Kidney capillary endothelial cell (primary cell): ENCODE data around the gene PFDN2.
"Not testable (repeated sequence)": the region's sequence is repeated elsewhere in the genome, so short reads cannot be mapped to it uniquely, and the experiment has no call there.

Experiments
- DNase-seq: peaks from one replicate; pipeline ENCODE4 v3.0.0-alpha.2; 2018; ENCODE audit warnings: low spot score

Gene PFDN2

DNA sequence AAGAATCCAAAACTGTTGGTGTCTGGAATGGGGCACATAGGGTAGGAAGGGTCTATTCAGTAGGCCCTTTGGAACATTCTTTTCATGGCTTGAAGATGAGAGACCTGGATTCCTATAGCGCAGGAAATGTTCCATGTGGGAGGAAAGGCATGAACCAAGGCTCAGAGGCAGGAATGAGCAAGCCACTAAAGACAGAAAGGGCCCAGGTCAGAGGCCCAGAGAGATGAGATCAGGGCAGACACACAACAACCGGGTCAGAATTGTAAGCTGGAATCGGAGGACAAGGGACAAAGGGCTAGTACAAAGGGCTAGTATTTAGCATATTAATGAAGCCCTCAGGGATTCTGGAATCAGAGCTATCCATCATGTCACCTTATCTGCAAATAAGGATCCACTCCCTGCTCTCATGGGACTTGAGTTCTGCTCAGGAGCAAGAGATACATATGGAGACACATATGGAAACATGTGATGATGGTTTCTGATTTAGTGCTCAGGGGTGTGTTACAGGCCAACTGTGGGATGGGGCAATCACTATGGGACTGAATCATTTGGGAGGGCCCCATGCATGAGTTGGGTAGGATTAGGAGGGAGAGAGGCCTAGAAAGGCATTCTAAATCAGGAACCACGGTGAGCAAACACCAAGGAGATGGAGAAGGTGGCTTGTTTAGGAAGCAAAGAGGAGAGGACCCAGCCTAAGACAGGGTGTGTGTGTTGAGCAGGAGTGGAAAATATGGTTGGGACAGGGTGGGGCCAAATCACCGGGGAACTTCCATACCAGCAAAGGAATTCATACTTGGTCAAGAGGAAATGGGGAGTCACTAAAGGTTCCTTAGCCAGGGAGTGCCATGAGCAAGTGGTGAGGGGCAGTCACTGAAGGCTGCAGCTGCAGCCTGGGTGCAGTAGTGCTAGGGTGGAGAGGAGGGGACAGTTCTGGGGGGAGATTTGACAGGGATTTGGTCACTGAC lies 37.1 kb downstream of the PFDN2 start:
- DNase-seq = no peak

DNA sequence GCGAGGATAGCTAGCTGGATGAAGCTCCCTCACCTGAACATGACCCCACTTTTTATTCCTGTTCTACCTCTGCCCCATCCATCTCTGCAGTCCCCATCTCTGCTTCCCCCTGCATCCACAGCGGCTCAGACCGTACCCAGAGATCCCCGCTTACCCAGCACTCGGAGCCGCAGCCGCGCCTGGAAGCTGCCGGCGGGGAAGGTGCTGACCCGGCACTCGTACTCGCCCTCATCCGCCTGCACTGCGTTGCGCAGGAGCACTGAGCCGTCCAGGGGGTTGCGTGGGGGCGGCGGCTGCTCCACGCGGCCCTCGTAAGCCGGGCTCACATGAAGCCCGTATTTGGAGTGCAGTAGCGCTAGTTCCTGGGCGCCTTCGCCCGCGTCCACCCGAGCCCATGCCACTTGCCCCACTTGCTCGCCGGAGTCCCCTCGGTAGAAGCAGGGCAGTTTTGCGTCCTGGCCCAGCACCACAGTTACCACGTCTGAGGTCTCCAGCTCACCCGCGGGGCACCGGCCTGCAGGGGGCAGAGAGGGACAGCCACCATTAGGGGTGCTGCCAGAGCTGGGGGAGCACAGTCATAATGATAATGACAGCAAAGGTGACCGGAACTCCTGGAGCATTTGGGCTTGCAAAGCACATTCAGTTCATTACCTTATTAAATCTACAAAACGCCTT lies 38.3 kb downstream of the PFDN2 start:
- no peak for DNase-seq

DNA sequence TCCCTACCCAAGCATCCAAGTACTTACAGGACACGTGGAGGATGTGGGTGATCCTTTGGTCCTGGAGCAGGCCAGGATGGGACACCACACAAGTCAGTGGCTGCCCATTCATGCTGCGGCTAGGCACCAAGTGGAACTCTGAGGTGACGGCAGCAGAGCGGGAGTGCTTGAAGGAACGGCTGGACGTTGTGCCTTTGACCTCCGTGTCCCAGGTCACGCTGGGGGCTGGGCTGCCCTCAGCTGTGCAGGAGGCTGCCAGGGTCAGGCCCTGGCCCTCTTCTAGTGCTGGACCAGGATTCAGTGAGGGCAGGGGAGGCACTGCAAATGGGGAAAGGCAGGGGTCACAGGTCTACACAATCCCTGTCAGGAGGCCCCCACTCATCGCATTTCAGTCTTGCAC lies 40.4 kb downstream of the PFDN2 start:
- no peak for DNase-seq

DNA sequence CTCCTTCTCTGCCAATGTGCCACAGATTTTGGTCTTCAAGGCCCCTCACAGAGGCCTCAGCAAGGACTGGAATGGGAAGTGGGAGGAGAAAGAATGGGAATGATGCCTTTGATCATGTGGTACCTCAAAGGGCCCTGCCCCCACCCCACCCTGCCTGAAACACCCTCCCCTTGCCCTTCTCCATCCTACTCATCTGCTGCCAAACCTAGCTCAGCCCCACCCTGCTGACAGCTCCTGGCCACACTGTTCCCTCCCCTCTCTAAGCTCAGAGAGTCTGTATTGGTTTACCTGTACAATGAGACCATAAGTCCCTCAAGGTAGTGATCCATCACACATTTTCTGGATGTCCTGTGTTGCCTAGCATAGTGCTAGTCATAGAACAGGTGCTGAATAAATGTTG lies 41.4 kb downstream of the PFDN2 start:
- DNase-seq = no peak

DNA sequence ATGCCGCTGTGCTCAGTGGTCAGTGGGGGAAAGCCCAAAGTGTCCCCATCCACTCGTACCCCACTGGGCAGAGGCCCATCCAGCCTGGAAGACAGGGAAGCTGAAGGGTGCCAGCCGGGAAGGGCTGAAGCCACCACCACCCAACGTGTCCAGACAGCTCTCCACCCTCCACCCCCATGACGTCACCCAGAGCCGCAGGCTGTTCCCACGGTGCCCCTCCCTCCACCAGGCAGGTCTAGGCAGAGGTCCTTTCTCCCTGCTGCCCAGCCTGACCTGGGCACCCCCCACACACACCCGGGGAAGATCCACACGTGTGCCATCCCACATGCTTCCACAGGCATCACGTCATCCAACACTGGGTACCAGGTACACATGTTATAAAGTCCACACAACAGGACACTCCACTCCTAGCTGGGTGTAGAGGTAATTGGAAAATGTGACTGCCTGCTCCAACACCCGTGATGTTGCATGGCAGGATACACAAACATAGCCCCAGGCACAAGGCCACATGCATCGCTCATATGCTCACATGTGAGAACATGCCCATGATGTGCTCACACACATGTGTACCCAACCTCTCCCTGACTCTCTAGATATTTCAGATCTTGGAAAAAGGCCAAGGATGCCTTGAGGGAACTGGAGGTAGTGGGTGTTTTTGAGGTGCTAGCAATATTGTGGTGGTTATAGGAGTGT lies 43.0 kb downstream of the PFDN2 start:
- no peak for DNase-seq

DNA sequence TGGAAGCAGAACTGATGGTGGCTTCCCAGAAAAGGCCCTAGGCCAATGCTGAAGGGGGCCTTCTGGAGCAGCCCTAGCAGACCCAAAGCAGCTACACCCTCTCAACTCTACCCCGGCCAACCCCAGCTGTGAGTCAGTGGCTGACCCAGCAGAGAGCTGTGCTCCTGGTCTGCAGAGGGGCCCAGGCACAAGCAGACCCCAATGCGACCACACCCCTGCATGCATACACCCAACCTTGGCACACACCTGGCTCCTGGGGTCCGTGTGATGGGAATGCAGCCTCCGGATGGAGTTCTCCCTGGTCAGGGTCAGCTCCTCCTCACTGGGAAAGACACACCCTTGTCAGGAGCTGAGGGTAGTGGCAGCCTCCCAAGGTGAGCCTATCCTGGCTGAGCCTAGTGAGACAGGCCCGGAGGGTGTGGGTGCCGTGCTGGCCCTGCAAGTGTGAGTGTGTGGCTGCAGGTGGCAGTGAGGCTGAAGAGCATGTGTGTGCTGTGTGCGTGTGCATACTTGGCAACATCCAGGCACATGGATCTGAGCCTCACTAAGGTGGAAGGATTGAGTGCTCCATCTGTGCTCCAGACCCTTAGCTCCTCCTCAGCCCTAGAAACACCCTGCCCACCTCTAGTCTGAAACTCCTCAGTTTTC lies 44.2 kb downstream of the PFDN2 start:
- no peak for DNase-seq

DNA sequence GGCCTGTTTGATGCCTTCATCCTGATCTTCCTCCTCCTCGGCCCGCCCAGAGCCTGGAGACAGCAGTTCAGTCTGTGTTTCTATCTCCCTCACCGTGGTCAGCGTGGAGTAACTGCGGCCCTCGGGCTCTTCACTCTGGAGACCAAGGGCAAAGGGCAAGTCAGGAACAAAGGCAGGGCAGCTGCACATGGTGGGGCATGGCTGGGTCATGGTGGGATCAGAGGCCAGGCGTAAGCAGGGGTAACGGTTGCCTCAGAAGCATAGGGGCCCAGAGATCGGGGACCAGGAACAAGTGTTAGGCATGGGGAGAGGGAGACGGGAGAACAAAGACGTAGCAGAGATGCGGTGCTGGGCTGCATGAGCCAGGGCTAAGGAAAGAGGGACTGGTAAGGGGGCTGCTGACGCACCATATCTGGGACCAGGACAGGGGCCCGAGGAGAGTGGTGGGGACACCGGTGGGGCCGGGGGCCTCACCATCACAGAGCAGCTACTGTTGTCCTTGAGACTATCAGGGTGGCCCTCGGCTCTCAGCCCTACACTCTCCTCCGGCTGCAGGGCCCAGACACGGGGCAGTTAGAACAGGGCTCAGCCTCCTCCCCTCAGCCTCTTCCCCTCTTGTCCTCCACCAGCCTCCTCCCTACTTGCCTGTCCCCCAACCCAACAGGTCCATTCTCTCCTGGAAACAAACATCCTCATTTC lies 44.9 kb downstream of the PFDN2 start:
- DNase-seq = no peak

DNA sequence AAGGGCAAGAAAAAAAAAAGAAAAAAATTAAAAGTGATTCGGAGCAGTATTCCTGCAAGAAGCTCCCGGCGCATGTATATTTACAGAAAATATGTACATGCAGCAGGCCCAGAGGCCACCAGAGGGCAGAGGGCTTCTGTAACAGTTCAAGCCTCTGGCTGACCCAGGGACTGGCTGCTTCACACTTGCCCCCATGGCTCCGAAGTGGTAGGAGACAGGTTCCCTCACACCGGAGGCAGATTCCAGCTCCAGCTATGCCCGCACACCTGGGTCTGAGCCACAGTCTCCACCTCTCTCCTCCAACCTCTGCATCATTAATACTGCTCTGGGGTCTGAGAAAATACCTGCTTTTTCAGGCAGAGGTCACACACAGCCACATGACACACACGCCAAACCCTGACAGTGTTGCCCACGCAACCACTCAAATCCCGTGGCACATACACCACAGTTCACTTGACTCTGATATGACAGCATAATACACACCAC lies 45.9 kb downstream of the PFDN2 start:
- DNase-seq = peak; percentile 45

DNA sequence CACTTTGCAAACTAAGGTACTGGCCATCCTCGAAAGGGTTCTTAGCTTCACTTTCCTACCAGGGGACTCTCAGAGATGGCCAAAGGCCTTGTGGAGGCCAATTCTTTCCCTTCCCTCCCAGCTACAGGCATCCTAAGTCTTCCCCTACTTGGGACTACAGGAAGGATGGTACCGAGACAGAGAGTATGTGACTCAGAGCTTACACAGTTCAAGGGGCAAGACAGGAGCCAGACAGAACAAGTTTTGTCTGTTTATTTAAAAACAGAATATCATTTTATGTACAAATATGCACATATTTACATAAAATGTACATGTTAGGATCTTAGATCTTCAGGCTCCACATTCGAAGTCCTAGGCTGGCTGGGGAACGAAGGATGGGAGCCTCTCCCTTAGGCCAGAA lies 47.1 kb downstream of the PFDN2 start:
- DNase-seq = no peak

DNA sequence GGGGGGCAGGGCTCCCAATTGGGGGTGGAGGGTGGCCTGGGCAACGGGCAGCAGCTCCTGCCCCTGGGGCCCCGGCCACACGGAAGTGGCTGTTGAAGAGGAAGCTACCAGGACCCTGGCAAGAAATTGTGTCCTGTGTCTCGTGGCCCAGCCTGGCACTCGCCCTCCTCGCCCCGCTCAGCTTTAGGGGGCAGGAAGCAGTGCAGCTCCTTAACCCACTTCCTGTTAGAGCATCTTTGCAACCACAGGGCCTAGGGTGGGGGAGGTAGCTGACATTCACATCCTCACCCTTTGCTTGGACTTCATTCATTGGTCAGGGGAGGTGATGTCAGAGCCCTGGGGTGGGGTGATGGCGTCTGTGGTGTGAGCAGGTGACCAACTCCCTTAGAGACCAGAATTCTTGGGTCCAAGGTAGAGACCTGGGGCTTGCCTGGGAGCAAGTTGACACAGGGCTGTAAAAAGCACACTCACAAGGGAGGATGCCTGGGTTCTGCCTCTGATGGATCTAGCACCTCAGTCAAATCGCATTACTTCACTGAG lies 48.0 kb downstream of the PFDN2 start, which contains the start of gene ARHGAP30:
Gene ARHGAP30 (minus strand): TSS at position 161 of the 540 bp plus-strand sequence. CDS start 267 bp downstream, outside the sequence.
- DNase-seq = no peak

DNA sequence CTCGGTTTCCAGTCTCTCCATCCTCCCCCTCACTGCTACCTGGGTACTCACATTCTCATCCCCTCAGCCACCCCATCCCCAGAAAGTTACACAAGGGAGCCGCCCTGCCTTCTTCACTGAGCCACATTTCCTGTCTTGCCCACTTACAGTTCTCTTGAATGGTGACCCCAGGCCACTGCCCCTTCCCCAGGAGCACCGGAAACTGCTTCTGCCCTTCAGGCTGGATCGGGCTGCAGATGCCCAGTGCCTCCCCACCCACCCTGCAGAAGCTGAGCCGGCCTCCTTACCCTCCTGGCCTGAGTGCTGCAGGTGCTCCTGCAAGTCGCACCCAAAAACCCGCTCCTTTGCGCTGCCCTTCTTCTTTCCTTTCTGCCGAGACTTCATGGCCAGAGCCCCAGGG lies 48.6 kb downstream of the PFDN2 start:
- DNase-seq = no peak

DNA sequence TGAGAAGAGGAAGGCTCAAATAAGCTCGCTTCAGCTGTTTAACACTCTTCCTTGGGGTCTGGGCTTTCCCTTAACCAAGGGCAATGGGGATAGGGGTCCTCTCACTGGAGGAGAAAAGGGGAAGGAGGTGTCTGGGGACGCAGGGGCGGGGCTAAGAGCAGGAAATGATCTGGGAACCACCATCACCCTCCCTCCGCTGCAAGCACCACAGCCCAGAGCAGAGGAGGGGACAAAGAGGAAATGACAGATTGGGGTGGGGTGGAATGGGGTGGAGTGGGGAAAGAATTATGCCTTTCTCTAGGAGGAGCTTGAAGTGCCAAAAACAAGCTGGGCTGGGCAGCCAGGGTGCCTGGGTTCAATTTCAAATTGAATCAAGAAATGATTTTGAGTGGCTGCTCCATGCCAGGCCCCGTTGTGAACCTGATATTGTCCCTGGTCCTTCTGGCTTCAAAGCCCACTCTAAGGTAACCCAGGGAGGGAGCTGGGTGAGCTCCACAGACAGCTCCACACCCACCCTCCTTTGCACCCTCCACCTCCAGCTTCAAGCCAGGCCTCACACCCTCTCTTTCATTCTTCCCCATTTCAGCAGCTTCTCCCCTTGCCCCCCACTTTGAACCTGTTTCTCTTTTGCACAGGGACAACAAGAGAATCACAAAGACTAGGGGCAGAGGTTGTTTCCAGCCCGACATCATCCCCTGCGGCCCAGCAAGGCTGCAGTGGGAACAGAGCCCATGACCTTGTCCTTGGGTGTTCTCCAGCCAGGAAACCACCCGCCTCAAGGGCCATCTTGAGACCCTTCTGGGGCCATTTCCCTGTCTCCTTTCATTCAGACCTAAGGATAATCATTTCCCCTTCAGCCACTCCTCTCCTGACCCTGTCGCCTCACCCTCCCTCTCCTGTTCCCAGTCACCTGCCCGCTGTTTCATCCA lies 49.3 kb downstream of the PFDN2 start:
- no peak for DNase-seq

DNA sequence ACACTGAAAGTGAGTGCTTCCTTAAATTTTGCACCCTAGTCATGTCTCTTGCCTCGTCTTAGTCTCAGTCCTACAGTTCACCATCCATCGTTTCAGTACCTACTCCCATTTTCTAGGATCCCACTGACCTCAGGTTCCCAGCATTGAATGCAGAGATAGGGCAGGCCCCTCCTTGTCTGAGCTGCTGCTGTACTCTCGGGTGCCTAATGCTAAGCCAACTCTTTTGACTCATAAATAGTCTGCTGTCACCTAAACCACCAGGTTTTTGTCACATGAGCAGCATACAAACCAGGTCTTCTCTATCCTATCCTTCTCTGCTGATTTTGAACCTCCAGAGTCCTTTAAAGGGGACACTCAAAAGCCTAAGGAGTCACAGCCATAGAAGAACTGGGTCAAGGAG lies 51.1 kb downstream of the PFDN2 start:
- no peak for DNase-seq

DNA sequence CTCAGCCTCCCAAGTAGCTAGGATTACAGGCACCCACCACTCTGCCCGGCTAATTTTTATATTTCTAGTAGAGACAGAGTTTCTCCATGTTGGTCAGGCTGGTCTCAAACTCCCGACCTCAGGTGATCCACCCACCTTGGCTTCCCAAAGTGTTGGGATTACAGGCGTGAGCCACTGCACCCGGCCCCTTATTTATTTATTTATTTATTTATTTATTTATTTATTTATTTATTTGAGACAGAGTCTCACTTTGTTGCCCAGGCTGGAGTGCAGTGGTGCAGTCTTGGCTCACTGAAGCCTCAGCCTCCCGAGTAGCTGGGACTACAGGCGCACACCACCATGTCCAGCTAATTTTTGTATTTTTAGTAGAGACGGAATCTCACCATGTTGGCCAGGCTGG lies 52.2 kb downstream of the PFDN2 start:
- not testable (repeated sequence) for DNase-seq

DNA sequence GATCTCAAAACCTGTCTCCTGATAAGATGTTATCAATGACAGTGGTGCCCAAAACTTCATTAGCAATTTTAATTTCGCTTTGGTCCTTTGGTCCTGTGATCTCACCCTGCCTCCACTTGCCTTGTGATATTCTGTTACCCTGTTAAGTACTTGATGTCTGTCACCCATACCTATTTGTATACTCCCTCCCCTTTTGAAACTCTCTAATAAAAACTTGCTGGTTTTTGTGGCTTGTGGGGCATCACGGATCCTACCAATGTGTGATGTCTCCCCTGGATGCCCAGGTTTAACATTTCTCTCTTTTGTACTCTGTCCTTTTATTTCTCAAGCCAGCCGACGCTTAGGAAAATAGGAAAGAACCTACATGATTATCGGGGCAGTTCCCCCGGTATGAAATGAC lies 53.9 kb downstream of the PFDN2 start:
- DNase-seq = not testable (repeated sequence)

DNA sequence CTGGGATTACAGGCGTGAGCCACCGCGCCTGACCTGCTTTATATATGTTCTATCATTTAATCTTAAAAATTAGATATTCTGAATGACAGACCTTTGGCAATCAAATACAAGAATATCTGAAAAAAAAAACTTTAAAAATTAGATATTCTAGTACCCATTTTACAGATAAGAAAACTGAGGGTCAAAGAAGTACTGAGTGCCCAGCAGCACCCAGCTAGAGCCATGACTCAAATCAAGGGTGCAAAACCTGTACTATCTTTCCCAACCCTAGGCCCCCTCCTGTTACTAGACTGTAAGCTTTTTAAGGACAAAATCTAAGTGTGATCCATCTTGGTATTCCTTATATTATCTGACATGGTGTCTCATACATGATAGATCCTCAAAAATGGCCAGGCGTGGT lies 56.4 kb downstream of the PFDN2 start:
- DNase-seq = no peak

DNA sequence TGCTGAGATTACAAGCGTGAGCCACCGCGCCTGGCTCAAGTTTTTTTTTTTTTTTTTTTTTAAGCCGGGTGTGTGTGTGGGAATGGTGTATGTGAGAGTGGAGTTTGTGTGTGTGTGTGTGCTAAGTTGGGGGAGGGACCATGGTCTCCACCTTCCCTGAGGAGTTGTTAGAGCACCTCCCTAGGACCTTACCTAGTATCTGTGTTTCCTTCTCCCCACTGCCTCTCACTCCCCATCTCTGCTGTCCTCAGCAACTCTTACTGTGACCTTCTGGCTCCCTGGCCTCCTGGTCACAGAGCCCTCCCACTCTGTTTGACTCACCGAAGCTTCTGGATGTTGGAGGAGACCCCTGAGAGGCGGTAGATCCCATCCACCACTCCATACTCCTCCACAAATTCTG lies 58.5 kb downstream of the PFDN2 start:
- DNase-seq = no peak

DNA sequence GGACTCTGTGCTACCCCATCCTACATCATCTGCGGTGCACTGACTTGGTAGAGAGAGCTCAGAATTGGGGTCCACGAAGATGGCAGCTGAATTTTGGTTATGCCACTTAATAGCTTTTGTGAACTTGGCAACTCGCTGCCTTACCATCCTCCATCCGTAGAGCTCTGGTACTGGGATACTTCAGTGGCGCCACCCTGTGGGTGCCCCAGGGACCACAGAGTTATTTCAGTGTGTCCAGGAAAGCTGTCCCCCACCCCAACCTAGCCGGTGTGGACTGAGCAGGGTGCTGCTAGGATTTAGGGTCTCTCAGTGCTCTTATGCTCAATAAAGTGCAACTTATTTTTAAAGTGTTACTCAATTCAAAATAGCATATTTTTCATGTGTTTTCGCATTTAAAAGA lies 63.0 kb downstream of the PFDN2 start:
- no peak for DNase-seq

DNA sequence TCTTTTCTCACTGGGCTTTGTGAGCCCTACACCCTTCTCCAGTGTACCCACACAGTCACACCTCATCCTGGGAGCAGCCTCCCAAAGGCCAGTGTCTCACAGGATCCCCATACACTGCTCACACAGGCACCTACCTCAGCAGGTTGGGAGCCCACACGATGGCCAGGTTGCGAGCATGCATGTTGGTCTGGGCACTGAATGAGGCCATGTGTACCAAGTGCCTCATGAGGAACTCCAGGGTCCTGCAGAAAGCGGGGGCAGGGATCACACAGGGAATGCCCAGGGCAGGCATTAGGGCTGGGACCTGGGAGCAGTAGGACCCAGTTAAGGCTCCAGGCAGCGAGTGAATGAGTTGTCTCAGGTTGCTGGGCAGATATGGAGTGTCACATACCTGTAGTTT lies 63.6 kb downstream of the PFDN2 start:
- DNase-seq = no peak

DNA sequence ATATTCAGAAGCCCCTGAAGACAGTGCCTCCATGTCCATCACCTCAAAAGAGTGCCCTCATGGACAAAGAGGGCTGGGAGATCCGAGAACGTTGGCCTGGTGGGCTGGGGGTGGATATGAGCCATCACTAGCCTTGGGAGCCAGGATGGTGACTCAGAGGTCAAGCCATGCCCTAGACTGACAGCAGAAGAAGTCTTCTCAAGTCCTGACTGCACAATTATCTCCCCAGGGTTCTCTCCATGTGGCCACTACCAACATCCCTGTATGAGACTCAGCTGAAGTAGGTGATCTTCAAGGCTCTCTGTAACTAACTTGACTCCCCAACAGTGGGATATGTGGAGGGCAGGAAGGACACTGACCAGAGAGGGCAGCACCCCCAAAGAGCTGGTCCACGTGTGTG lies 64.9 kb downstream of the PFDN2 start:
- peak; percentile 26 for DNase-seq
